Vagina (tissue), 2 donors: ENCODE measurements around the gene HOXB7.

Experiments used
- POLR2AphosphoS5 ChIP-seq, 2 donors: sonication (generic); formaldehyde crosslinking; IDR thresholded peaks; one replicate each; pipeline ENCODE4 v1.9.0; 2017; ENCODE audit warnings: antibody characterized with exemption in 2 of 2, mild to moderate bottlenecking in 2 of 2, low read depth in 1 of 2; ENCODE audit not compliant: insufficient read depth in 1 of 2
- TF ChIP-seq, protein P1 (sequence below), 3 experiments: fragments of 450-650 bp in 2 of 3; fragments of 200-600 bp in 1 of 3; sonication (generic) in 1 of 3; IDR thresholded peaks; one replicate each; pipeline ENCODE4 v1.5.1; 2017 to 2019; ENCODE audit warnings: antibody characterized with exemption in 3 of 3, mild to moderate bottlenecking in 2 of 3, moderate library complexity in 2 of 3

DNA sequence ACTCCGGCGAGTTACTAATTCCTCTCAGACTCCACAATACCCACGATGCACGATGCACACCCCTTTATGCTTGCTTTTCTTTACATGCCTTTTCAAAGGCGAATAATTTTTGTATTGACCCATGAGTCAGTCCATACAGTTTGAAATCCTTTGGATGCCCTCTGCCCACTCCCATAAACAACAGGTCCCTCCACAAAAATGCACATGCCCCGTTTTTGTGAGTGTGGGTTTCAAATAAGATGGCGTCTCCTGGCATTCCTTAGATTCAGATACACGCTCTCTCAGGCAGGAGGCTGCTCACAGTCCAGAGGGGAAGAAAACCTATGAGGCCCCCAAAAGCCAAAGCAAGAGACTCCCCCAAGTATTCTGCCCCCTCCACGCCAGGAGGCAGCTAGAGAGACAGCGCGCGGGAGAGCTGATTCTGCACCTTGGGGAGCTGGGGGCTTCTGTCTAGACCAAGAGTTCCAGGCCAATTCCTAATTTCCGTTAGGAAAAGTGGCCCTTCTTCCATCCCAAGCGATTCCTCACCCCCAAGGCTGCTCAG lies 34.9 kb upstream of the HOXB7 start:
- TF ChIP-seq, protein P1, sequence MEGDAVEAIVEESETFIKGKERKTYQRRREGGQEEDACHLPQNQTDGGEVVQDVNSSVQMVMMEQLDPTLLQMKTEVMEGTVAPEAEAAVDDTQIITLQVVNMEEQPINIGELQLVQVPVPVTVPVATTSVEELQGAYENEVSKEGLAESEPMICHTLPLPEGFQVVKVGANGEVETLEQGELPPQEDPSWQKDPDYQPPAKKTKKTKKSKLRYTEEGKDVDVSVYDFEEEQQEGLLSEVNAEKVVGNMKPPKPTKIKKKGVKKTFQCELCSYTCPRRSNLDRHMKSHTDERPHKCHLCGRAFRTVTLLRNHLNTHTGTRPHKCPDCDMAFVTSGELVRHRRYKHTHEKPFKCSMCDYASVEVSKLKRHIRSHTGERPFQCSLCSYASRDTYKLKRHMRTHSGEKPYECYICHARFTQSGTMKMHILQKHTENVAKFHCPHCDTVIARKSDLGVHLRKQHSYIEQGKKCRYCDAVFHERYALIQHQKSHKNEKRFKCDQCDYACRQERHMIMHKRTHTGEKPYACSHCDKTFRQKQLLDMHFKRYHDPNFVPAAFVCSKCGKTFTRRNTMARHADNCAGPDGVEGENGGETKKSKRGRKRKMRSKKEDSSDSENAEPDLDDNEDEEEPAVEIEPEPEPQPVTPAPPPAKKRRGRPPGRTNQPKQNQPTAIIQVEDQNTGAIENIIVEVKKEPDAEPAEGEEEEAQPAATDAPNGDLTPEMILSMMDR (IDR thresholded peaks at IDR 0.05): no peak
- TF ChIP-seq POLR2AphosphoS5 (IDR thresholded peaks at IDR 0.05; ENCODE audit: insufficient read depth in 1 of 2, low read depth in 1 of 2): no peak
